Measurements from ENCODE around the gene KIF26B.

Gene KIF26B

GRCh38 chr1:245431706-245432105 lies 276.9 kb downstream of the KIF26B start:
- H3K18ac ChIP-seq (ENCODE audit: low read length), result no peak overlapping the region
- H3K56ac ChIP-seq (ENCODE audit: low read length), result no peak overlapping the region
- no peak overlapping the region for H3K4ac ChIP-seq (ENCODE audit: low read depth, low read length)
- no peak overlapping the region for H2BK5ac ChIP-seq (ENCODE audit: low read length)
- H3K9ac ChIP-seq (ENCODE audit: low read length), result no peak overlapping the region
- H3K79me1 ChIP-seq (ENCODE audit: low read length), result no peaks in the 10 kb centered on the region
- H3K36me3 ChIP-seq (ENCODE audit: control insufficient read depth, insufficient read depth, low read length), result no peaks in the 10 kb centered on the region
- H3K23ac ChIP-seq (ENCODE audit: low read length), result no peak overlapping the region
- WGBS (ENCODE audit: extremely low coverage, insufficient coverage, low lambda C conversion rate), result no CpG with 5 or more reads among the region's 3 CpGs
- H3K79me2 ChIP-seq (ENCODE audit: control insufficient read depth, insufficient read depth, low read length), result no peaks in the 10 kb centered on the region
- DNase-seq, result no peak
- H4K5ac ChIP-seq (ENCODE audit: low read length), result no peak overlapping the region
- no peak overlapping the region for H2BK15ac ChIP-seq (replicated peaks; ENCODE audit: low read depth)
- H3K27ac ChIP-seq (ENCODE audit: low read depth, low read length), result no peak overlapping the region
- H3K4me2 ChIP-seq (ENCODE audit: low read length), result no peak overlapping the region
- H4K8ac ChIP-seq (ENCODE audit: low read depth, low read length), result no peak overlapping the region
- no peak overlapping the region for H3K4me3 ChIP-seq (ENCODE audit: low read length)
- no peaks in the 10 kb centered on the region for H3K27me3 ChIP-seq (ENCODE audit: insufficient read depth, low read length, poor library complexity)
- no peaks in the 10 kb centered on the region for H3K4me1 ChIP-seq (ENCODE audit: control insufficient read depth, low read depth, low read length)
- no peak overlapping the region for H2AK5ac ChIP-seq (ENCODE audit: low read length)
- H2BK120ac ChIP-seq (ENCODE audit: low read depth, low read length), result no peak overlapping the region

- H2BK15ac ChIP-seq (replicated peaks; ENCODE audit: low read depth), result no peak overlapping the region
- H3K23ac ChIP-seq (ENCODE audit: low read length), result no peak overlapping the region
- no peaks in the 10 kb centered on the region for H3K4me1 ChIP-seq (ENCODE audit: control insufficient read depth, low read depth, low read length)
- no peak overlapping the region for H3K56ac ChIP-seq (ENCODE audit: low read length)
- H3K4me3 ChIP-seq (ENCODE audit: low read length), result no peak overlapping the region
- no peak overlapping the region for H3K4me2 ChIP-seq (ENCODE audit: low read length)
- no peak overlapping the region for H2BK5ac ChIP-seq (ENCODE audit: low read length)
- H3K27me3 ChIP-seq (ENCODE audit: insufficient read depth, low read length, poor library complexity), result no peaks in the 10 kb centered on the region
- no peak overlapping the region for H4K5ac ChIP-seq (ENCODE audit: low read length)
- no CpG with 5 or more reads among the region's 9 CpGs for WGBS (ENCODE audit: extremely low coverage, insufficient coverage, low lambda C conversion rate)
- H3K4ac ChIP-seq (ENCODE audit: low read depth, low read length), result no peak overlapping the region
- no peak overlapping the region for H3K9ac ChIP-seq (ENCODE audit: low read length)
- no peak overlapping the region for H4K8ac ChIP-seq (ENCODE audit: low read depth, low read length)
- H2BK120ac ChIP-seq (ENCODE audit: low read depth, low read length), result no peak overlapping the region
- no peak overlapping the region for H3K18ac ChIP-seq (ENCODE audit: low read length)
- H3K79me2 ChIP-seq (ENCODE audit: control insufficient read depth, insufficient read depth, low read length), result no peaks in the 10 kb centered on the region
- H3K27ac ChIP-seq (ENCODE audit: low read depth, low read length), result no peak overlapping the region
- no peaks in the 10 kb centered on the region for H3K79me1 ChIP-seq (ENCODE audit: low read length)
- H2AK5ac ChIP-seq (ENCODE audit: low read length), result no peak overlapping the region
- H3K36me3 ChIP-seq (ENCODE audit: control insufficient read depth, insufficient read depth, low read length), result no peaks in the 10 kb centered on the region
- DNase-seq, result no peak
Measured at GRCh38 chr1:245432228-245432875, 277.6 kb downstream of the KIF26B start.

GRCh38 chr1:245433561-245433960 lies 278.8 kb downstream of the KIF26B start:
- Histone ChIP-seq H2BK120ac (ENCODE audit: low read depth, low read length) (no peak overlapping the region), H3K18ac (ENCODE audit: low read length) (no peak overlapping the region), H3K4me2 (ENCODE audit: low read length) (no peak overlapping the region), H3K27me3 (ENCODE audit: insufficient read depth, low read length, poor library complexity) (no peaks in the 10 kb centered on the region), H4K5ac (ENCODE audit: low read length) (no peak overlapping the region), H3K79me2 (ENCODE audit: control insufficient read depth, insufficient read depth, low read length) (no peaks in the 10 kb centered on the region), H3K56ac (ENCODE audit: low read length) (no peak overlapping the region), H3K4me3 (ENCODE audit: low read length) (no peak overlapping the region), H3K27ac (ENCODE audit: low read depth, low read length) (no peak overlapping the region), H3K23ac (ENCODE audit: low read length) (no peak overlapping the region), H3K36me3 (ENCODE audit: control insufficient read depth, insufficient read depth, low read length) (no peaks in the 10 kb centered on the region), H3K79me1 (ENCODE audit: low read length) (no peaks in the 10 kb centered on the region), H3K9ac (ENCODE audit: low read length) (no peak overlapping the region), H3K4ac (ENCODE audit: low read depth, low read length) (no peak overlapping the region), H2BK15ac (replicated peaks; ENCODE audit: low read depth) (no peak overlapping the region), H4K8ac (ENCODE audit: low read depth, low read length) (no peak overlapping the region), H2BK5ac (ENCODE audit: low read length) (no peak overlapping the region), H2AK5ac (ENCODE audit: low read length) (no peak overlapping the region), H3K4me1 (ENCODE audit: control insufficient read depth, low read depth, low read length) (no peaks in the 10 kb centered on the region)
- no CpG with 5 or more reads among the region's 2 CpGs for WGBS (ENCODE audit: extremely low coverage, insufficient coverage, low lambda C conversion rate)
- DNase-seq, result no peak

- H4K5ac ChIP-seq (ENCODE audit: low read length), result no peak overlapping the region
- DNase-seq, result peak; percentile 42
Measured at GRCh38 chr1:245434280-245434679, 279.5 kb downstream of the KIF26B start.

GRCh38 chr1:245436407-245436806 lies 281.6 kb downstream of the KIF26B start:
- Histone ChIP-seq H3K9ac (ENCODE audit: low read length) (no peak overlapping the region), H3K23ac (ENCODE audit: low read length) (no peak overlapping the region), H4K8ac (ENCODE audit: low read depth, low read length) (no peak overlapping the region), H2BK120ac (ENCODE audit: low read depth, low read length) (no peak overlapping the region), H3K4me2 (ENCODE audit: low read length) (no peak overlapping the region), H3K79me1 (ENCODE audit: low read length) (no peaks in the 10 kb centered on the region), H3K27me3 (ENCODE audit: insufficient read depth, low read length, poor library complexity) (no peaks in the 10 kb centered on the region), H3K4me3 (ENCODE audit: low read length) (no peak overlapping the region), H3K36me3 (ENCODE audit: control insufficient read depth, insufficient read depth, low read length) (no peaks in the 10 kb centered on the region), H2BK15ac (replicated peaks; ENCODE audit: low read depth) (no peak overlapping the region), H2AK5ac (ENCODE audit: low read length) (no peak overlapping the region), H3K18ac (ENCODE audit: low read length) (no peak overlapping the region), H3K27ac (ENCODE audit: low read depth, low read length) (no peak overlapping the region), H3K4ac (ENCODE audit: low read depth, low read length) (no peak overlapping the region), H3K79me2 (ENCODE audit: control insufficient read depth, insufficient read depth, low read length) (no peaks in the 10 kb centered on the region), H2BK5ac (ENCODE audit: low read length) (no peak overlapping the region), H4K5ac (ENCODE audit: low read length) (no peak overlapping the region), H3K4me1 (ENCODE audit: control insufficient read depth, low read depth, low read length) (peaks cover 7% of the 10 kb centered on the region), H3K56ac (ENCODE audit: low read length) (no peak overlapping the region)
- WGBS (ENCODE audit: extremely low coverage, insufficient coverage, low lambda C conversion rate), result no CpG with 5 or more reads among the region's 4 CpGs
- DNase-seq, result no peak

More at GRCh38 chr1:245434280-245434679, 279.5 kb downstream of the KIF26B start:
- no peak overlapping the region for H3K56ac ChIP-seq (ENCODE audit: low read length)
- no peak overlapping the region for H3K9ac ChIP-seq (ENCODE audit: low read length)
- H4K8ac ChIP-seq (ENCODE audit: low read depth, low read length), result no peak overlapping the region
- H3K36me3 ChIP-seq (ENCODE audit: control insufficient read depth, insufficient read depth, low read length), result no peaks in the 10 kb centered on the region
- H2BK120ac ChIP-seq (ENCODE audit: low read depth, low read length), result no peak overlapping the region
- no peak overlapping the region for H2BK5ac ChIP-seq (ENCODE audit: low read length)
- no peak overlapping the region for H3K4ac ChIP-seq (ENCODE audit: low read depth, low read length)
- H3K4me2 ChIP-seq (ENCODE audit: low read length), result no peak overlapping the region
- no peak overlapping the region for H2AK5ac ChIP-seq (ENCODE audit: low read length)
- no peaks in the 10 kb centered on the region for H3K79me1 ChIP-seq (ENCODE audit: low read length)
- no peaks in the 10 kb centered on the region for H3K27me3 ChIP-seq (ENCODE audit: insufficient read depth, low read length, poor library complexity)
- H3K4me3 ChIP-seq (ENCODE audit: low read length), result no peak overlapping the region
- H2BK15ac ChIP-seq (replicated peaks; ENCODE audit: low read depth), result no peak overlapping the region
- no peaks in the 10 kb centered on the region for H3K4me1 ChIP-seq (ENCODE audit: control insufficient read depth, low read depth, low read length)
- no peak overlapping the region for H3K23ac ChIP-seq (ENCODE audit: low read length)
- H3K27ac ChIP-seq (ENCODE audit: low read depth, low read length), result no peak overlapping the region
- H3K79me2 ChIP-seq (ENCODE audit: control insufficient read depth, insufficient read depth, low read length), result no peaks in the 10 kb centered on the region
- no peak overlapping the region for H3K18ac ChIP-seq (ENCODE audit: low read length)
- WGBS (ENCODE audit: extremely low coverage, insufficient coverage, low lambda C conversion rate), result no CpG with 5 or more reads among the region's 1 CpG

All from mesendoderm (in vitro differentiated cells).